ENCODE data around the gene CDH12.
"Not testable (repeated sequence)": the region's sequence is repeated elsewhere in the genome, so short reads cannot be mapped to it uniquely, and the experiment has no call there.

CDH12 gene

DNA sequence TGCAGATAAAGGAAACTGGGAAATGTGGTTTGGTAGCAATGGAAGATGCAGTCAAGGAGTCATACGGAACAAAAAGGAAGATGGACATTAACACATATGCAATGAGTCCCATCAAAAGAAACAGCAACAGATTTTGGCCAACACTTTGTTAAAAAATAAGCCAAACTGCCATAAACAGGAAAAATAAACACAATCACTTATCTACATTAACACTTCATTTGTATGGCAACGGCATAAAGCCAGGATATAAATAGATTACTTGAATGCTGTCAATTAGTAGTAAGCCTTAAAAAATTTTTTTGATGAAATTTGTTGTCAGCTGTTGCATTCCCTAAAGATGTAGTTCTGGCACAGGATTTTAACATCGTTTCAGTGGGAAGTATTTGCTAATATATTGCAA lies 190.8 kb downstream of the CDH12 start:
- H3K4me3 ChIP-seq (ENCODE audit: low read depth, low read length) = no peak overlapping the region

DNA sequence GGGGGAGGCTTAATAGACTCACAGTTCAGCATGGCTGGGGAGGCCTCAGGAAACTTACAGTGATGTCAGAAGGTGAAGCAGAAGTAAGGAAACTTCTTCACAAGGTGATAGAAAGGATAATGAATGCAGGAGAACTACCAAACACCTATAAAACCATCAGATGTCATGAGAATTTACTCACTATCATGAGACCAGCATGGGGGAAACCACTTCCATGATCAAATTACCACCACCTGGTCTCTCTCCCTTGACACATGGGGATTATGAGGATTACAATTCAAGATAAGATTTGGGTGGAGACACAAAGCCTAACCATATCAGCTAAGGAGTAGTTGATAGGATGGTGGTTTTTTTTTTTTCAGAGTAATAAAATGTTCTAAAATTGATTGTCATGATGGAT lies 201.8 kb downstream of the CDH12 start:
- H3K4me3 ChIP-seq (ENCODE audit: low read depth, low read length) = no peak overlapping the region

DNA sequence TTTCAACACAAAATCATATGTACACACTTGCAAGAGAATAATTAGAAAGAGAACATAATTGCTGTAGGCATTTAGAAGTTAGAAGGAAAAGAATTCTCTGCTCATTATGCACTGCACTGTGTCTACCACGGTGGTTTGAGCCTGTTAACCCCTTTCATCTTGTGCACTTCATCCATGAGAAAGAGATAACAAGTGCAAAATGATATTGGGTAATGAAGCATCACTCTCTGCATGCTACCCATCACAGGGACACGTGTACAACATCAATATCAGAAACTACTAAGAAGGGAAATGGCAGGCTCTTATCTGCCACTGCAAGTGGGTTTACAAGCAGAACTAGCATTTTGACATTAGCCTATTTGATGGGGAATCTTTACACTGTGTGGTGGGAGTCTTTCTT lies 202.6 kb downstream of the CDH12 start:
- H3K4me3 ChIP-seq (ENCODE audit: low read depth, low read length) = no peak overlapping the region

DNA sequence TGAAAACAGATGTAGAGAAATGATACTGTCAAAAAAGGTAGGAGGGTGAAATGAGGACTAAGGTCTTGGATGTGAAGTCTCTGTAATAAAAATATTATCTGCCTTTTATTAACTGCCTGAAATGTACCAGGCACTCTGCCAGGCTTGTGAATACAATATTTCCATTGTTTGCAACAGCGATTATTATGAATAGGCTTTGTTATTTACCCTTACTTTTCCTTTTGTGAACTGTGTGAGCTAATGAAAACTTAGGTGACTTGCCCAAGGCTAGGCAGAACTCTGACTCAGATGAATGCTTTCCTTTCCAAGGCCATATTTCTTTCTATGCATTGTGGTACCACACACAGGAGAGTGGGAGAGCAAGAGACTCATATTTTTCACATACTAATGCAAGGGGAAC lies 204.1 kb downstream of the CDH12 start:
- H3K4me3 ChIP-seq (ENCODE audit: low read depth, low read length) = no peak overlapping the region

DNA sequence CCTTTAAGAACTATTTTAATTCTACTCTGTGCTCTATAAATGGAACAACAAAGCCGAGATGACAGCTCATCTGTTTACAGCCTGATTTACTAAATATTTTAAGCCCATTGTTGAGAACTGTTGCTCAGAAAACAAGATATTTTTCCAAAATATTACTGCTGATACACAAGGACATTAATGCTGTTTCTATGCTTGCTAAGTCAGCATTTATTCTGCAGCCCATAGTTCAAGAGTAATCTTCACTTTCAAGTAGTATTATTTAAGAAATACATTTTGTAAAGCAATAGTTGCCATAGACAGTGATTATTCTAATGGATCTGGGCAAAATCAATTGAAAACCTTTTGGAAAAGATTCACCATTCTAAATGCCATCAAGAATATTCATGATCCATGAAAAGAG lies 208.3 kb downstream of the CDH12 start:
- no peak overlapping the region for H3K4me3 ChIP-seq (ENCODE audit: low read depth, low read length)

DNA sequence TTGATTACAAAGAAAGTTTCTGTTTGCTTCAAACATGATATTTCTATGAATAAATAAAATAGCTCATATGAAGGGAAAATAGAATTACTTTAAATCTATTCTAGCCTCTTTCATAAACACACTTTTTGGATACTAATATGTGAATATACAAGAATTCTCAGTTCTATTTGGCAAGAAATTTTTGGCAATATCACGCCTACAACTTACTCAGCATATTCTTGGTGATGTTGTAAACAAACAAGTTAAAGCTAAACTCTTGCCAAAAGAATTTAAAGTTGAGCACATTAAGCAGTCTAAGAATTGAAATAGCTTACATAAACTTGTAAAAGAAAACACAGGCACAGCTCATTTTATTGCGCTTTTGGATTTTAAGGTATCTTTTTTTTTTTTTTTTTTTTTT lies 209.8 kb downstream of the CDH12 start:
- no peak overlapping the region for H3K4me3 ChIP-seq (ENCODE audit: low read depth, low read length)

DNA sequence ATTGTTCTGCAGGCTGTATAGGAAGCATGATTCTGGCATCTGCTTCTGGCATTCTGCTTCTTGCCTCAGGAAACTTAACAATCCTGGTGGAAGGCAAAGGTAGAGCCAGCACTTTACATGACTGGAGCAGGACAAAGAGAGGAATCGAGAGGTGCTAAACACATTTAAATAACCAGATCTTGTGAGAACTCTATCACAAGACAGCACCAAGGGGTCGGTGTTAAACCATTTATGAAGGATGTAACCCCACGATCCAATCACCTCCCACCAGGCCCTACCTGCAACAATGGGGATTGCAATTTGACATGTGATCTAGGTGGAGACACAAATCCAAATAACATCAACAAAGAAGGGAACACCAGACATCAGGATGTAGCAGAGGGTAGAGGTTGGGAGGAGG lies 221.5 kb downstream of the CDH12 start:
- no peak overlapping the region for H3K4me3 ChIP-seq (ENCODE audit: low read depth, low read length)

DNA sequence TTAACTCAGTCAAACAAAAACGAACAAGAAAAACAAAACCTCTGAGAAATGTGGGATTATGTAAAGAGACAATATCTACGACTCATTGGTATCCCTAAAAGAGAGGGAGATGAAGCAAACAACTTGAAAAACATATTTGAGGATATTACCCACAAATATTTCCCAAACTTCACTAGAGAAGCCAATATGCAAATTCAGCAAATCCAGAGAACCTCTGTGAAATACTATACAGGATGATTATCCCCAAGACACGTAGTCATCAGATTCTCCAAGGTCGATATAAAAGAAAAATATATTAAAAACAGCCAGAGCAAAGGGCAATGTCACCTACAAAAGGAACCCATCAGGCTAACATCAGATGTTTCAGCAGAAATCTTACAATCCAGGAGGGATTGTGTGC lies 226.1 kb downstream of the CDH12 start:
- H3K4me3 ChIP-seq (ENCODE audit: low read depth, low read length) = no peak overlapping the region

DNA sequence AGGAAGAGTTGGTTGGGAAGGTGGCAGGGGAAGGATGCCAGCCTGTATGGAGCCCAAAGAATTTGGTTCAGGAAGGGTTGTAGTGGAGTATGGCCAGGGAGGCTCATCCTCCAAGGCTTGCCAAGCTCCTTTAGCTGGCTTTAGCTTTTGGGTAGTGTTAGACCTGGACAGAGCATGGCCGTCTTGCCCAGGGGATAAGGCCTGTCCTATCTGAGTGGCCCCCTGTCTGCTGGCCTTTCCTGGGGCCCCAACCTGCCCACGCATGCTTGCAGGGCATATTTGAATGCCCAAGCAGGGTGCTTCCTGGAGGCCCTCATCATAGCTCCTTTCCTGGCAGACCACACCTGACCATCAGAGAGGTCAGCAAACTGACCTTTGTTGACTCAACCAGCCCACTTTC lies 227.7 kb downstream of the CDH12 start:
- no peak overlapping the region for H3K4me3 ChIP-seq (ENCODE audit: low read depth, low read length)

DNA sequence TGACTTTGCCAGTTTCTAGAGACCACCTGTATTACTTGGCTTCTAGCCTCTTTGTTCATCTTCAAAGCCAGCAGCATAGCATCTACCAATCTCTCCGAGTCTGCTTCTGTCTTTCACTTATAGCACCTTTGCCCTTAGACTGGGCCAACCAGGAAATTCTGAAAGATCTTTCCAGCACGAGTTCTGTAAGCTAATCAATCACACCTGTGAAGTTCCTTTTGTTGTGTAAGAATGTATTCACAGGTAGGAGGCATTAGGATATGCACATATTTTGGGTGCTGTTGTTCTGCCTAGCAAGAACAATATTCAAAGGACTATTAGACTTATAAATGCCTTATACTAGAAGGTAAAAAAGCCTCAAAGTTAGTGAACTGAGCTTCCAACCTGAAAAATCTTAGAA lies 232.1 kb downstream of the CDH12 start:
- no peak overlapping the region for H3K4me3 ChIP-seq (ENCODE audit: low read depth, low read length)

DNA sequence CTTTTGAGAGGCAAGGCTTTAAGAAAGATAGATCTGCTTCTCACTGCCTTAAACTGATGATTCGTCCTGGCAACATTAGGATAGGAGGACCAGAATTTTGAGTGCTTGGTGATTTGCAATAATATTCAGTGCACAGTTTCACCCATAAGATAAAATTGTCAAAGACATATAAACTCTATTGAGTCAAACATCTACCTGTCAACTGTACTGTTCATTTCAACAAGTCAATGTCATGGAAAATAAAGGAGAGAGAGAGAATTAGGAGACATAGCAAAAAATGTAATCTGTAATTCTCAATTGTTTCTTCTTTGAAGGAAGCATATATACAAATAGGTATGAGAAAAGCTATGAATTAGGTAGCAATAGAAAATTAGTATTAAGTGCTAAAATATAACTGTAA lies 237.2 kb downstream of the CDH12 start:
- no peak overlapping the region for H3K4me3 ChIP-seq (ENCODE audit: low read depth, low read length)

DNA sequence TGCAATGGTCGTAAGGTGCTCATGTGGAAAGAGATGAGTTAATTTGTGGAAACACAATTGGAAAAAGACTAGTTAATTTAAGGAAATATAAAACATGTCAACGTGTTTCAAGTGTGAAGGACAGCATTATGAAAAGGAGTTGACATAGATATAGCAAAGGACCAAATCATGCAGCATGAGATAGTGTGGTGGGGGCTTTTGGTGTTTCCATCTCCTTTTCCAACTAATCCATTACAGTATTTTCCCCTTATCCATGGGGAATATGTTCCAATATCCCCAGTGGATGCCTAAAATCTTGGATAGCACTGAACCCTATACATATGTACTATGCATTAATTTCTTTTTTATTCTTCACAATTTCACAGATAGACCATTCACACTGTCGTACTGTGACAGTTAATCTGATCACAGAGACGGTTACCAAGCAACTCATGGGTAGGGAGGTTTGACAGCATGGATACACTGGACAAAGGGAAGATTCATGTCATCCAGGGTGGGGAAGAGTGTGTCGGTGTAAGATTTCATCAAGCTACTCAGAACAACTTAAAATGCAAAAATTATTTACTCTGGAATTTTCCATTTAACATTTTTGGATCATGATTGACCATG lies 238.6 kb downstream of the CDH12 start:
- H3K4me3 ChIP-seq (ENCODE audit: low read depth, low read length) = no peak overlapping the region

DNA sequence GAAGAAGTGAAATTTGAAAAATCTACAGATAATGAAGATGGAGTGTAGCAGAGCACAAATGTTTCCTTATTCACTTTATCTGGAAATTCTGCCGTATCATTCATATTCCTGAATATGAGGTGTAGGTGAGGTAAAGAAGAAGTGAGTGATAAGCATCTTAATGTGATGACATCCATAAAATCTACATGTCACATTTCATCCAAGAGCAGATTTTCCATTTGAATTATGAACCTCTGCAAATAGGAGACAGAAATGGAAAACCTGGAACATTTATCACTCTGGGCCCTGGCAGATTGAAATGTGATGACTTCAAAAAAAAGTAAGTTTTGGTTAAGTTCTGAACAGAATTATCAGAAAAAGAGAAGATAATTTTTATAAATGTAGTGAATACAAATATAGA lies 240.2 kb downstream of the CDH12 start:
- no peak overlapping the region for H3K4me3 ChIP-seq (ENCODE audit: low read depth, low read length)

DNA sequence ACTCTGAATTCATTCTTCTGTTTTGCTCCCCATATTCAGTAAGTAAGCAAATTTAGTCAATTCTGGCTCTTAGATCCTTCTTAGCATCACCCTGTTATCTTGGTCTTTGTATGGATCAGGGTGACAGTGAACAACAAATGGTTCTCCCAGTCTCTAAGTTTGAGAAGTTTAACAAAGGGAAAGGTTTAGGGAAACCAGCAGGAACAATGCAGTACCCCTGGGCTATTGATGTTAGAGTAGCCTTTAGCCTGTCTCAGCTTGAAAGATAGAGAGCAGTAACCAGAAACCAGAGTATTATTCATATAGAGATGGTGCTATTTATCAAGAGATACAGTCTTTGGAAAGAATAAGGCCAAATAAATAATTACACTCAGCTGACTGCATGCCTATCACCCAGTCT lies 241.8 kb downstream of the CDH12 start:
- no peak overlapping the region for H3K4me3 ChIP-seq (ENCODE audit: low read depth, low read length)

DNA sequence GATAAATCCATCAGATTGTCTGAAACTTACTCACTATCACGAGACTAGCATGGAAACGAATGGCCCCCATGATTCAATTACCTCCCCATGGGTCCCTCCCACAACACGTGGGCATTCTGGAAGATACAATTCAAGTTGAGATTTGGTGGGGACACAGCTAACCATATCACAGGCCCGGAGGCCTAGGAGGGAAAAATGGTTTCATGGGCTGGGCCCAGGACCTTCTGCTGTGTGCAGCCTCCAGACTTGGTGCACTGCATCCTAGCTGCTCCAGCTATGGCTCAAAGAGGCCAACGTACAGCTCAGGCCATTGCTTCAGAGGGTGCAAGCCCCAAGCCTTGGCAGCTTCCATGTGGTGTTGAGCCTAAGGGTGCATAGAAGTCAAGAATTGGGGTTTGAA lies 245.6 kb downstream of the CDH12 start:
- not testable (repeated sequence) for H3K4me3 ChIP-seq (ENCODE audit: low read depth, low read length)

DNA sequence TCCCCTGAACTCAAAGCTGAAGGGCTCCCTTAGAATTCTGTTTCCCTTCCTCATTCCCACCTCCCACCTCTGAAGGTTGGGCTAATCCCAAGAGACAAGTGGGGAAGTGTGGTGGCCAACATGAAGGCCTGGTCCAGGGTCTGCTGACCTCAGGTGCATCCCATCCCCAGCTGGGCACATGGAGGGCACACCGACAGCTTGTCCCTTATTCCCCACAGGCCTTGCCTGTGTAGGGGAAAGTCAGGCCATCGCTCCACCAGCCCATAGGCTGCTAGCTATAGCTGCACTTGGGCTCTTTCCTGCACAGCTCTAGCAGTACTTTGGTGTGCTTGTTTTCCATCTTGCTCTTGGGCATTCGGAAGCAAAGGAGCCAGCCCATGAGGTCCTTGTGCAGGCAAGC lies 247.7 kb downstream of the CDH12 start:
- H3K4me3 ChIP-seq (ENCODE audit: low read depth, low read length) = no peak overlapping the region

DNA sequence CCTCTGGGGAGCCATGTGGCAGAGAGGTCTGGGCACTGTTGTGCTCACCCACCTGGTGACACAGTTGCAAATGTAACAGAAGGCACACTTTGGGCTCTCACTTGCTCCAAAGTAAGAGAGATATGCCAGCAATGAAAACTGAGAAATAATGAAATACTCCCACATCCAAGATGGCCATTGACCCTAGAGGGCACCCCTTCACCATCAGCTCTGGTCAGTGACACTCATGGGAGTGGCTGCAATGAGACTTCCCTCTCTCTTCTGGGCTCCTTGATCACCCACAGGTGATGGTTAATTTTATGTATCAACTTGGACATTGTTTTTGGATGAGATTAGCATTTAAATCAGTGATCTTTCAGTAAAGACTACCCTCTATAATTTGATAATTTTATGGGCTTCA lies 248.4 kb downstream of the CDH12 start:
- no peak overlapping the region for H3K4me3 ChIP-seq (ENCODE audit: low read depth, low read length)

DNA sequence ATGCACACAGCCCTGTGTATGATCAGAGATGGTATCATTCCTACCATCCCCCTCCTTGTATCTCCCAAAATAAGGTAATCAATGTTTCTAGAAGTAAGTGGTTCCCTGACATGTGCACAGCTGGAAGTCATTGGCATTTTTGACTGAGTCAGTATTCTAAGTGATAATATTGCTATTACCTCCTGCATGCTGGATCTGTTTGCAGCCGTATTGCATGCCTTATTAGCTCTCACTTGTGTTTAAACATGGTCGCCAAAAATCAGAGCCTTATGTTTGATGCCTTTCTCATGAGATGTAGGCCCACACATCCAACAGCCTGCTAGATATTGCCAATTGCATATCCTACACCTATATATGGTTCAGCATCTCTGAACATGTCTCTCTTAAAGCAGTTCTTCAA lies 254.3 kb downstream of the CDH12 start:
- no peak overlapping the region for H3K4me3 ChIP-seq (ENCODE audit: low read depth, low read length)

DNA sequence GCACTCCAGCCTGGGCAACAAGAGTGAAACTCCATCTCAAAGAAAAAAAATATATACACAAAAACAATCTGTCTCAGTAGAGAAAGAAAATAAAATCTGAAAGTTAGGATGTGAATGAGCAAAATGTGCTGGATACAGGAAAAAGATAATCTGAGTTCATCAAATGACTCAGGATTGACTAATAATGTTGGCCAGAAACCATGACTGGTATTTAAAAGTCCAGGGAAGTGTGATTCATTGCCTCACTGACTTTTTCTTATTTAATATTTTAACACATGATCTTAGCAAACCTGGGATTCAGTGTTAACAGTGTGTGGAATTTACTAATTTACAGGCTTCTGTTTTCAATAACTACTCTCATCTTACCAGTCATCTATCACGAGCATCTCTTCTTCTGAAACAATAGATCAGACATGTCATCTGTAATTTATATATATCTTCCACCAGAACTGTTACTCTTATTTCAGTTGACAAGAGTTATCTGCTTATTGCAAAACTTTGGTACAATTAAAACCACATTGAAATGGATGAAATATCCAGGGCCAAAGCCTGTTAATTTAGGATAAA lies 256.7 kb downstream of the CDH12 start:
- no peak overlapping the region for H3K4me3 ChIP-seq (ENCODE audit: low read depth, low read length)

DNA sequence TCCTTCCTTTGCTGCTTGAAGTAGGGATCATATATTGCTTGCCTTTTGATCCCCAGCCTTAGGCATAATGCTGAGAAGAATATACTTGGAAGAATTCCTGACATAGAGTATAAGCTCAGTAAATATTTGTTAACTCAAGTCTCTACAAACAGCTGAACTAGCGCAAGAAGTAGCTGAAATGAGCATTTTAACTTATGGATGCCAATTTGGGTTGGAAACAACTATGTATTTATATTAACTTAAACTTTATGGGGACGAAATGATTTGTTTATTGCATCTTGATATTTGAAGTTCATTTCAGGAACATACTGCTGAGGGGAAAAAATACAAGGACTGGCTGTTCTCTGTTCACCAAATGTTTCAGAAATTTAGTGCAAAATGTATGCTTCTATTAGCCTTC lies 258.7 kb downstream of the CDH12 start:
- no peak overlapping the region for H3K4me3 ChIP-seq (ENCODE audit: low read depth, low read length)

DNA sequence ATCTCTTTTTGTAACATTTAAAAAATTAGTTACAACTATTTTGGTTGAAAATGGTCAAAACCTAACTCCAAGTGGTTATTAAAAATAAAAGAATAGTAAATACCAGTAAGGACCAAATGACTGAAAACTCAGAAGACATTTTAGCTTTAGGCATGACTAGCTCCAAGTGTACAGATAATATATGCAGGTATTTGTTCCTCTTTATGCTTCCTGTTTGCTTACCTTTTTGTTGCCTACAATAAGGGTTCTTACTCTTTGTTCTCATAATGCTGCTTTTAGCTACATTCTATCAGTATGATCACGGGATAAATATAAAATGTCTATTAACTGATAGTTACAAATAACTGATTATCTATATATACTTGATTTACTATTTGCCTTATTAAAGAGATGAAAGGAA lies 259.6 kb downstream of the CDH12 start:
- no peak overlapping the region for H3K4me3 ChIP-seq (ENCODE audit: low read depth, low read length)

DNA sequence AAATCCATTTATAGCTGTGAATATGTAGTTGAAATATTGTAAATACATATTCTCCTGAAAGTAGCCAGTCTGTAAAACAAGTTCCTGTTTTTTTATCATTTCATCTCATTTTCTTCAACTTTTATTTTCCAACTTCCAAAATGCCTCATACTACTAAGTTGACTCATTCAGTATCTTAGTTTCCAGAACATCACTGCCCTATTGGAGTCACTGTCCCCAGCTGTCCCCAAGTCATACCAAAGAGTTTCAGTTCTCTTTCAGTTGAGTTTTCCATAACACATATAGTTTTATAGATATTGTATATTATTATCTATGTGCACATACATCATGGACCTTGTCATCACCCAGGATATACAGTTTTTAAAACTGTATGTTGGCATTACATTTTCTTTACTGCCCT lies 261.7 kb downstream of the CDH12 start:
- H3K4me3 ChIP-seq (ENCODE audit: low read depth, low read length) = no peak overlapping the region

DNA sequence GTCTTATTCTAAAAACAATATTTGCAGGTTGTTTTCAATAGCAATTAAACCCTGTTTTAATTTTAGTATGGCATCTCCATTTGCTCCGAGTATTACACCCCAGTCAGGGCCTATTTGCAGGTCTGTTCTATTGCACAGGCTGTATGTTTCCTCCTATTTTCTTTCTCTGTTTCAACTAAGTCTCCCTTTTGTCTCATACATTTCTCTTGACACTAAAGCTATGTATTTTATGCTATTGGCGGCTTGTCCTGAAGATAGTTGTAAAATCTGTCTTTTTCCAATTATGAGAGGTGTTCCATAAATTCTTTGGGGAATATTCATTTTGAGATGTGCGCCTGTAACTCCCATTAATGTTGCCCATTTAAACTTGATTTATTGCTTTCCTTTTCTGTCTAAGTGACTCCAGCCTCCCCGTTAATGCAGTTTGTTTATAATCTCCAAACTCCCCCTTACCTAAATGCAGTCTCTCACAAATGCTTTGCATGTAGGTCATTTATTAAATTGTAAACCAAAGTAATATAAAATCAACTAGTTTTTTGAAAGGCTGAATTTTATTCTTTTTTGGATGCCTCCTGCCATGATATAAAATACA lies 262.4 kb downstream of the CDH12 start:
- no peak overlapping the region for H3K4me3 ChIP-seq (ENCODE audit: low read depth, low read length)

Data from iPS-11a (cell line).